ENCODE measurements around the gene GUCD1.

The GUCD1 gene

GRCh38 chr22:24503137-24503842 is 51.6 kb downstream of the GUCD1 start:
- peak; percentile 61 for DNase-seq (ENCODE audit: low read depth)

- no peak for DNase-seq (ENCODE audit: low read depth)
Measured at GRCh38 chr22:24502541-24502940, 52.4 kb downstream of the GUCD1 start.

- DNase-seq (ENCODE audit: low read depth), result no peak
Measured at GRCh38 chr22:24502034-24502433, 52.9 kb downstream of the GUCD1 start.

- no peak for DNase-seq (ENCODE audit: low read depth)
Measured at GRCh38 chr22:24501301-24502005, 53.5 kb downstream of the GUCD1 start.

- DNase-seq (ENCODE audit: low read depth), result no peak
Measured at GRCh38 chr22:24500277-24500820, 54.6 kb downstream of the GUCD1 start.

GRCh38 chr22:24499706-24500276 is 55.1 kb downstream of the GUCD1 start:
- DNase-seq (ENCODE audit: low read depth), result no peak

- DNase-seq (ENCODE audit: low read depth), result no peak
Measured at GRCh38 chr22:24498824-24499223, 56.1 kb downstream of the GUCD1 start.

GRCh38 chr22:24497841-24498258 is 57.1 kb downstream of the GUCD1 start:
- no peak for DNase-seq (ENCODE audit: low read depth)

- no peak for DNase-seq (ENCODE audit: low read depth)
Measured at GRCh38 chr22:24496661-24497060, 58.3 kb downstream of the GUCD1 start.

GRCh38 chr22:24496234-24496633 is 58.7 kb downstream of the GUCD1 start:
- DNase-seq (ENCODE audit: low read depth), result no peak

GRCh38 chr22:24495365-24495675 is 59.6 kb downstream of the GUCD1 start:
- DNase-seq (ENCODE audit: low read depth), result no peak

GRCh38 chr22:24494528-24495364 is 60.2 kb downstream of the GUCD1 start, which contains the start of gene UPB1:
TSS of gene UPB1 (plus strand) at chr22:24495332. CDS start at chr22:24495404, 72 bp downstream.
- DNase-seq (ENCODE audit: low read depth), result no peak

GRCh38 chr22:24494167-24494527 is 60.8 kb downstream of the GUCD1 start:
- no peak for DNase-seq (ENCODE audit: low read depth)

- no peak for DNase-seq (ENCODE audit: low read depth)
Measured at GRCh38 chr22:24492391-24492790, 62.5 kb downstream of the GUCD1 start.

Data from activated T-cell treated with anti-CD3 and anti-CD28 coated beads for 48 hours (primary cell).